Heart right ventricle (tissue), 16 donors: ENCODE data around the gene CANT1. TPM values are rescaled to one million over a fixed set of nuclear protein-coding genes. Genes with fewer than 3 reads are reported as not detected.
"Not testable (repeated sequence)": the region's sequence is repeated elsewhere in the genome, so short reads cannot be mapped to it uniquely, and the experiment has no call there.

Source experiments
- ATAC-seq, 8 donors: fragments of 200-7000 bp; cut with Tn5 transposase; one replicate each; pipeline ENCODE4 v1.9.1; 2020; ENCODE audit warnings: mild to moderate bottlenecking in 8 of 8, moderate library complexity in 8 of 8, moderate number of reproducible peaks in 1 of 8
- DNase-seq, 2 donors: peaks; one replicate each; pipeline ENCODE4 v3.0.0-alpha.2; 2020
- H3K27ac ChIP-seq, 10 donors: fragments of 200-600 bp; sonication (generic) in 2 of 10; one replicate each; pipeline versions ENCODE4 v1.5.0 to v1.8.0; 2020 to 2022; ENCODE audit warnings: mild to moderate bottlenecking in 3 of 10
- H3K27me3 ChIP-seq, 7 donors: fragments of 200-600 bp; one replicate each; pipeline ENCODE4 v1.8.0; 2021 to 2022; ENCODE audit warnings: mild to moderate bottlenecking in 2 of 7
- H3K36me3 ChIP-seq, 9 donors: fragments of 200-600 bp; sonication (generic) in 1 of 9; one replicate each; pipeline versions ENCODE4 v1.5.0 to v1.8.0; 2020 to 2022; ENCODE audit warnings: mild to moderate bottlenecking in 2 of 9
- H3K4me1 ChIP-seq, 9 donors: fragments of 200-600 bp; sonication (generic) in 1 of 9; one replicate each; pipeline versions ENCODE4 v1.5.0 to v1.8.0; 2020 to 2022; ENCODE audit warnings: mild to moderate bottlenecking in 4 of 9
- H3K4me3 ChIP-seq, 10 donors: fragments of 200-600 bp; sonication (generic) in 2 of 10; one replicate each; pipeline versions ENCODE4 v1.5.0 to v1.8.0; 2020 to 2022; ENCODE audit warnings: mild to moderate bottlenecking in 7 of 10, moderate library complexity in 2 of 10
- H3K9me3 ChIP-seq, 11 donors: fragments of 200-600 bp in 10 of 11; sonication (generic) in 2 of 11; one replicate each; pipeline versions ENCODE4 v1.5.0 to v1.8.0; 2013 to 2022; ENCODE audit warnings: mild to moderate bottlenecking in 2 of 11, control low read depth in 1 of 11, moderate library complexity in 1 of 11
- CTCF ChIP-seq, 9 donors: fragments of 200-600 bp; sonication (generic) in 2 of 9; IDR thresholded peaks; one replicate each; pipeline versions ENCODE4 v1.5.0 to v1.8.0; 2021 to 2022; ENCODE audit warnings: antibody characterized with exemption in 9 of 9, mild to moderate bottlenecking in 5 of 9, moderate library complexity in 1 of 9
- WGBS, 2 donors: extraction: QIAGEN DNeasy Blood & Tissue Kit; methylation state at CpG; one replicate each; pipeline ENCODE4 v1.1.7; 2013; ENCODE audit warnings: inconsistent platforms in 1 of 2; 5-methylcytosine and 5-hydroxymethylcytosine counted together
- intact Hi-C, 10 donors: fragments of 100-400 bp; cut with DNase I; formaldehyde crosslinking; loops; one replicate each; pipeline versions ENCODE4 v1.11.1 to v1.14.2; 2022
- polyA plus RNA-seq, 2 donors: library from polyadenylated mRNA; stranded (reverse); fragments of 200-250 nt; gene quantifications; one replicate each; pipeline ENCODE4 v1.2.3, GENCODE V29; 2013
- total RNA-seq, 10 donors: library from RNA; stranded (reverse); fragmentation: NEBNext Ultra II Directional in 3 of 10; extraction: Animal tissue kit (Norgen Biotek cat#: 25700) in 3 of 10; gene quantifications; one replicate each; pipeline versions ENCODE4 v1.2.1 to v1.2.4, GENCODE V29; 2021 to 2023
- donor health status: Arrhythmogenic right ventricular cardiomyopathy.
- donor health status: ischemic (EF 13 %, LVEDD 7.1; RV severe dilation, severe dysfunction).
- donor health status: healthy with polysubstance abuse.
- donor health status: DM: no; HTN: yes; CAD: no.
- donor health status: DM: no; HTN: no; CAD: no.
- donor health status: ischemic (EF 25% LVEDD 6.9; RV normal size, moderate dysfunction).
- donor health status: ischemic (EF 25% LVEDD 5.7; RV mildly dilated, moderate dysfunction).
- donor health status: healthy.
- donor health status: DM: yes; HTN: yes; CAD: no.
- donor health status: Ischemic cardiomyopathy.
- donor health status: ischemic (EF 35%, LVEDD 5.7; RV mildly dilated, moderate dysfunction).
- donor health status: nonischemic (EF 11% LVEDD 7.7; RV severe dilation, severe dysfunction).
- donor health status: DM: yes; HTN: yes; CAD: no.
- donor health status: PGD.
- donor health status: ischemic (EF 29% LVEDD 5.4; RV normal size, mild dysfunction).
- donor health status: nonischemic (EF 23%, LVEDD 6.1; RV moderate dilation, normal function).

Gene CANT1
- total and polyA plus RNA-seq, 12 donors, result 4.1 to 33.4 (median 23.8) TPM

- no peak overlapping the region for H3K4me3 ChIP-seq
- H3K27me3 ChIP-seq, result peaks cover 0 to 29% (median 0%) of the 10 kb centered on the region in 7 donors
- TF ChIP-seq CTCF (IDR thresholded peaks at IDR 0.05), result no peak
- no peaks in the 10 kb centered on the region for H3K9me3 ChIP-seq
- DNase-seq (no peak), ATAC-seq (no peak)
- no peaks in the 10 kb centered on the region for H3K36me3 ChIP-seq
- no peak overlapping the region for H3K27ac ChIP-seq
- 93 to 94% methylated on average over 26 of the region's 26 CpGs for WGBS, 2 donors
- peaks cover 17 to 64% (median 49%) of the 10 kb centered on the region in 9 donors for H3K4me1 ChIP-seq
- intact Hi-C loops, result loop anchor here in 1 of 10 donors (10.0 kb wide), 1 partner anchor 53 kb away; no protein-coding TSS in a partner anchor
Observed at GRCh38 chr17:79031996-79032875, 22.7 kb upstream of the CANT1 start.

GRCh38 chr17:79030636-79031035 is 21.1 kb upstream of the CANT1 start:
- H3K4me3 ChIP-seq, H3K36me3 ChIP-seq, ATAC-seq, H3K9me3 ChIP-seq, H3K27ac ChIP-seq, DNase-seq: not testable (repeated sequence)
- 96 to 97% methylated on average over 12 of the region's 12 CpGs for WGBS, 2 donors
- Histone ChIP-seq H3K4me1 (peaks cover 27 to 69% (median 54%) of the 10 kb centered on the region in 9 donors), H3K27me3 (peaks cover 0 to 42% (median 0%) of the 10 kb centered on the region in 7 donors)
- intact Hi-C loops, result loop anchor here in 1 of 10 donors (10.0 kb wide), 1 partner anchor 54 kb away; no protein-coding TSS in a partner anchor

GRCh38 chr17:79029327-79030009 is 19.9 kb upstream of the CANT1 start:
- intact Hi-C loops, result loop anchor here in 2 of 10 donors (10.0 kb wide), 2 partner anchors 45 to 55 kb away; partner anchors contain the start of gene ENGASE (in 1 of the 2)
- 90 to 92% methylated on average over 16 of the region's 16 CpGs for WGBS, 2 donors
- Histone ChIP-seq H3K9me3 (no peaks in the 10 kb centered on the region), H3K4me1 (peaks cover 33 to 70% (median 55%) of the 10 kb centered on the region in 9 donors), H3K27ac (peak overlapping the region in 3 of 10 donors; percentile 15 to 32 (median 26)), H3K36me3 (no peaks in the 10 kb centered on the region), H3K4me3 (no peak overlapping the region), H3K27me3 (peaks cover 0 to 54% (median 0%) of the 10 kb centered on the region in 7 donors)
- DNase-seq (no peak), ATAC-seq (no peak)
- TF ChIP-seq CTCF (IDR thresholded peaks at IDR 0.05), result no peak

GRCh38 chr17:79028496-79029326 is 19.1 kb upstream of the CANT1 start:
- intact Hi-C loops, result loop anchor here in 1 of 10 donors (10.0 kb wide), 1 partner anchor 46 kb away; the partner anchor contains the start of gene ENGASE
- TF ChIP-seq CTCF (IDR thresholded peaks at IDR 0.05), result peak in 4 of 9 donors; percentile 19 to 34 (median 28)
- DNase-seq (no peak), ATAC-seq (no peak)
- Histone ChIP-seq H3K27me3 (peaks cover 0 to 61% (median 0%) of the 10 kb centered on the region in 7 donors), H3K36me3 (no peaks in the 10 kb centered on the region), H3K4me3 (no peak overlapping the region), H3K27ac (peak overlapping the region in 9 of 10 donors; percentile 85 to 95 (median 90)), H3K9me3 (no peaks in the 10 kb centered on the region), H3K4me1 (peaks cover 32 to 70% (median 55%) of the 10 kb centered on the region in 9 donors)
- 78 to 82% methylated on average over 17 of the region's 17 CpGs for WGBS, 2 donors
